WTC11 (cell line): ENCODE measurements around the gene L1CAM.

Experiments
- CTCF ChIP-seq: fragments of 200-600 bp; IDR thresholded peaks from 2 replicates; pipeline ENCODE4 v1.8.0; 2022; ENCODE audit warnings: antibody characterized with exemption
- FOXP1 ChIP-seq: sonication (generic); formaldehyde crosslinking; IDR thresholded peaks from 2 replicates; pipeline ENCODE4 v1.8.0; 2022; ENCODE audit warnings: missing genetic modification reagents, mild to moderate bottlenecking, moderate library complexity, borderline replicate concordance

GRCh38 chrX:153934762-153935325, 48.9 kb upstream of the L1CAM start, which contains the start of gene NAA10:
- TF ChIP-seq FOXP1, result no peak
- TF ChIP-seq CTCF, result no peak
